Left ventricle myocardium inferior (tissue), 1 donor: ENCODE measurements around the gene IGFN1. TPM values are rescaled to one million over a fixed set of nuclear protein-coding genes. Genes with fewer than 3 reads are reported as not detected.

Experiments used
- DNase-seq: peaks from one replicate; pipeline ENCODE4 v3.0.0-alpha.2; 2020
- H3K27ac ChIP-seq: fragments of 200-600 bp; replicated peaks from 2 replicates; pipeline ENCODE4 v1.8.0; 2021
- H3K27me3 ChIP-seq: fragments of 200-600 bp; 2 replicates; pipeline ENCODE4 v1.8.0; 2021; ENCODE audit warnings: low read depth
- H3K36me3 ChIP-seq: fragments of 200-600 bp; 2 replicates; pipeline ENCODE4 v1.8.0; 2021
- H3K4me1 ChIP-seq: fragments of 200-600 bp; 2 replicates; pipeline ENCODE4 v1.8.0; 2021
- H3K4me3 ChIP-seq: fragments of 200-600 bp; 2 replicates; pipeline ENCODE4 v1.8.0; 2021; ENCODE audit warnings: mild to moderate bottlenecking, moderate library complexity
- H3K9me3 ChIP-seq: fragments of 200-600 bp; replicated peaks from 2 replicates; pipeline ENCODE4 v1.8.0; 2021
- intact Hi-C: fragments of 100-400 bp; cut with micrococcal nuclease; formaldehyde crosslinking; loops from one replicate; pipeline ENCODE4 v1.11.0; 2022
- total RNA-seq: library from RNA; stranded (reverse); fragmentation: NEBNext Ultra II Directional; extraction: Animal tissue kit (Norgen Biotek cat#: 25700); gene quantifications from one replicate; pipeline ENCODE4 v1.2.1, GENCODE V29; 2021
- TF ChIP-seq, protein P1 (sequence below): fragments of 200-600 bp; IDR thresholded peaks from 2 replicates; pipeline ENCODE4 v1.8.0; 2021; ENCODE audit warnings: antibody characterized with exemption, mild to moderate bottlenecking, borderline replicate concordance
- donor health status: DM: no; HTN: yes; CAD: no; lungs with severe emphysema.

Gene IGFN1
- total RNA-seq, 1 donor from 2014 or later, result not detected

- intact Hi-C loops, result no loop called here
Observed at GRCh38 chr1:201262963-201263608, 72.5 kb downstream of the IGFN1 start.

DNA sequence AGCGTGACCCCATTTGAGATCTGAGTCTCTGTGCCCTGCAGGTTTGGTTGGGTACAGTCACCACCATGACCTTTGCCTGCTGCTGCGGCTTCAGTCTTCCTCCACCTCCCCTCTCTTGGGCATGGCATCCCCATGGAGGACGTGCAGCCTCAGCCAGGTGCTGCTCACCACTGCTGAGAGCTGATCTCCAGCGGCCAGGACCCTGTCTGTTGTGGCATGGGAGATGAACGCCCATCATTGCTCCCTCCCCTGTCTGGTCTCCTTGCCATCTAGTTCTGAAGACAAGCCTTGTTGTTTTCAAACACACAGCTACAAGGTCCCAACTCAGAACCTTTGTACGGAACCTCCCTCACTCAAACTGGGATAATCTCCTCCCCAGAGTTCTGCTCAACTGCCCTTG lies 73.4 kb downstream of the IGFN1 start:
- Histone ChIP-seq H3K9me3 (no peaks in the 10 kb centered on the region), H3K27ac (no peak overlapping the region), H3K27me3 (peaks cover 74% of the 10 kb centered on the region), H3K4me1 (peaks cover 13% of the 10 kb centered on the region), H3K4me3 (no peak overlapping the region), H3K36me3 (no peaks in the 10 kb centered on the region)
- intact Hi-C loops, result no loop called here
- TF ChIP-seq, protein P1, sequence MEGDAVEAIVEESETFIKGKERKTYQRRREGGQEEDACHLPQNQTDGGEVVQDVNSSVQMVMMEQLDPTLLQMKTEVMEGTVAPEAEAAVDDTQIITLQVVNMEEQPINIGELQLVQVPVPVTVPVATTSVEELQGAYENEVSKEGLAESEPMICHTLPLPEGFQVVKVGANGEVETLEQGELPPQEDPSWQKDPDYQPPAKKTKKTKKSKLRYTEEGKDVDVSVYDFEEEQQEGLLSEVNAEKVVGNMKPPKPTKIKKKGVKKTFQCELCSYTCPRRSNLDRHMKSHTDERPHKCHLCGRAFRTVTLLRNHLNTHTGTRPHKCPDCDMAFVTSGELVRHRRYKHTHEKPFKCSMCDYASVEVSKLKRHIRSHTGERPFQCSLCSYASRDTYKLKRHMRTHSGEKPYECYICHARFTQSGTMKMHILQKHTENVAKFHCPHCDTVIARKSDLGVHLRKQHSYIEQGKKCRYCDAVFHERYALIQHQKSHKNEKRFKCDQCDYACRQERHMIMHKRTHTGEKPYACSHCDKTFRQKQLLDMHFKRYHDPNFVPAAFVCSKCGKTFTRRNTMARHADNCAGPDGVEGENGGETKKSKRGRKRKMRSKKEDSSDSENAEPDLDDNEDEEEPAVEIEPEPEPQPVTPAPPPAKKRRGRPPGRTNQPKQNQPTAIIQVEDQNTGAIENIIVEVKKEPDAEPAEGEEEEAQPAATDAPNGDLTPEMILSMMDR, result no peak
- no peak for DNase-seq

More at GRCh38 chr1:201262963-201263608, 72.5 kb downstream of the IGFN1 start:
- H3K27ac ChIP-seq, result no peak overlapping the region
- H3K4me1 ChIP-seq, result peaks cover 13% of the 10 kb centered on the region
- H3K4me3 ChIP-seq, result no peak overlapping the region
- H3K36me3 ChIP-seq, result no peaks in the 10 kb centered on the region
- TF ChIP-seq, protein P1, result no peak
- H3K9me3 ChIP-seq, result no peaks in the 10 kb centered on the region
- peaks cover 71% of the 10 kb centered on the region for H3K27me3 ChIP-seq
- DNase-seq, result no peak

- H3K27me3 ChIP-seq, result peaks cover 73% of the 10 kb centered on the region
- H3K9me3 ChIP-seq, result no peaks in the 10 kb centered on the region
- intact Hi-C loops, result no loop called here
- TF ChIP-seq, protein P1, result no peak
- H3K4me1 ChIP-seq, result peaks cover 9% of the 10 kb centered on the region
- H3K36me3 ChIP-seq, result no peaks in the 10 kb centered on the region
- no peak for DNase-seq
- H3K4me3 ChIP-seq, result no peak overlapping the region
- H3K27ac ChIP-seq, result no peak overlapping the region
Observed at GRCh38 chr1:201264554-201264953, 73.9 kb downstream of the IGFN1 start.

DNA sequence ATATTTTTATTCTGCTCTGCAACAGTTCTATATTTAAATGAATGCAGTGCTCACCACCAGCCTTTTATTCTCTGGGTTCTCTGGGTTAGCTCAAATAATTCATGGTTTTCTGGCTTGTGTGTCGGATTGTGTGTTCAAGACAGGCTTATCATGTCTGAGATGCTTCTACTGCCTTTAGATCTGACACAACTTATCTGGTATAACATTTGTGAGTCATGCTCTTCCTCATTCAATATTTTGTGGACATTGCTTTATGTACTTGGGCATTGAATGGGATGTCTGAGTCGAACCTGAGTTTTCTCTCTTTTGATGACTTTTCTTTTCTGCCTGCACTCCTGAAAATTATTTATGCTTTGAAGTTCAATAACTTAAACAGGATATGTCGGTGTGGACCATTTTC lies 75.1 kb downstream of the IGFN1 start:
- Histone ChIP-seq H3K9me3 (no peaks in the 10 kb centered on the region), H3K27me3 (peaks cover 72% of the 10 kb centered on the region), H3K4me3 (no peak overlapping the region), H3K4me1 (no peaks in the 10 kb centered on the region), H3K36me3 (no peaks in the 10 kb centered on the region), H3K27ac (no peak overlapping the region)
- intact Hi-C loops, result no loop called here
- no peak for DNase-seq
- TF ChIP-seq, protein P1, result no peak

DNA sequence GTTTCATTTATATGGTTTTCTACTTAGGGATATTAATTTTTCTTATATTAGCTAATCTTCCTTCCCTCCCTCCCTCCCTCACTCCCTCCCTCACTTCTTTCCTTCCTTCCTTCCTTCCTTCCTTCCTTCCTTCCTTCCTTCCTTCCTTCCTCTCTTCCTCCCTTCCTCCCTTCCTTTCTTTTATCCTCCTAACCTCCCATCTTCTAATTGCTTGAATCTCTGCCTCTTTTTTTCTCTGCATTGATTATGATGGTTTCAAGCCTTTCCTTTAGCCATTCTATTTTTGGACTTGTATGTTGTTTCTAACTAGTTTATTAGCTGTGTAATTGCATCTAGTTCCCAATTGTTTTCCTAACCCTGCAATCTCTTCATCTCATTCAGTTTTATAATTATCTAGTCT lies 75.7 kb downstream of the IGFN1 start:
- peaks cover 72% of the 10 kb centered on the region for H3K27me3 ChIP-seq
- DNase-seq, result no peak
- TF ChIP-seq, protein P1, result no peak
- H3K4me3 ChIP-seq, result no peak overlapping the region
- no peaks in the 10 kb centered on the region for H3K36me3 ChIP-seq
- intact Hi-C loops, result no loop called here
- no peaks in the 10 kb centered on the region for H3K4me1 ChIP-seq
- H3K27ac ChIP-seq, result no peak overlapping the region
- H3K9me3 ChIP-seq, result no peaks in the 10 kb centered on the region
